Measurements from ENCODE around the gene CEP131.
A peak's percentile ranks its signal among the peaks of the same experiment; 100 is the strongest.

The CEP131 gene

GRCh38 chr17:81238815-81239713 is 16.3 kb upstream of the CEP131 start, which contains the start of the genes NDUFAF8 and TEPSIN (continued):
- no peak for TF ChIP-seq ZNF488 (tag by site-specific recombination; IDR thresholded peaks at IDR 0.05)
- TF ChIP-seq GFI1B (tag by site-specific recombination; IDR thresholded peaks at IDR 0.05): no peak
- no peak for TF ChIP-seq ZNF785 (tag by site-specific recombination; IDR thresholded peaks at IDR 0.05)
- TF ChIP-seq TCF7L2 (IDR thresholded peaks at IDR 0.05; ENCODE audit: borderline replicate concordance, low read depth, low read length): no peak
- TF ChIP-seq ZNF274 (IDR thresholded peaks at IDR 0.05; ENCODE audit: low read length): no peak
- no peak for TF ChIP-seq ZNF274 (tag by site-specific recombination; IDR thresholded peaks at IDR 0.05; ENCODE audit: borderline replicate concordance)
- TF ChIP-seq OVOL3 (tag by site-specific recombination; IDR thresholded peaks at IDR 0.05): no peak
- no peak for TF ChIP-seq ZNF138 (tag by site-specific recombination; IDR thresholded peaks at IDR 0.05; ENCODE audit: borderline replicate concordance)
- TF ChIP-seq ZNF292 (tag by site-specific recombination; IDR thresholded peaks at IDR 0.05; ENCODE audit: borderline replicate concordance, low read depth): no peak
- no peak for TF ChIP-seq ZBTB21 (tag by site-specific recombination; IDR thresholded peaks at IDR 0.05)
- TF ChIP-seq ZNF335 (tag by site-specific recombination; conservative IDR thresholded peaks at IDR 0.05): peak; percentile 98
- TF ChIP-seq ZSCAN23 (tag by site-specific recombination; IDR thresholded peaks at IDR 0.05): no peak
- TF ChIP-seq ZNF354C (tag by site-specific recombination; IDR thresholded peaks at IDR 0.05; ENCODE audit: borderline replicate concordance, low read depth): no peak
- no peak for TF ChIP-seq ZNF449 (tag by site-specific recombination; IDR thresholded peaks at IDR 0.05)
- TF ChIP-seq ZBTB8A (tag by site-specific recombination; IDR thresholded peaks at IDR 0.05): no peak
- peak; percentile 94 for TF ChIP-seq YY2 (tag by site-specific recombination; IDR thresholded peaks at IDR 0.05)
- TF ChIP-seq ZNF140 (tag by site-specific recombination; IDR thresholded peaks at IDR 0.05): no peak
- no peak for TF ChIP-seq ELK4 (IDR thresholded peaks at IDR 0.05; ENCODE audit: borderline replicate concordance, low read depth, low read length)
- no peak for TF ChIP-seq ZNF768 (tag by site-specific recombination; IDR thresholded peaks at IDR 0.05)
- TF ChIP-seq ZFP37 (tag by site-specific recombination; IDR thresholded peaks at IDR 0.05): no peak
- TF ChIP-seq ZNF513 (tag by site-specific recombination; IDR thresholded peaks at IDR 0.05): peak; percentile 25; the same call in 1 of the 2 replicates
- no peak; the same call in 1 of the 2 replicates for TF ChIP-seq ZBTB49 (tag by site-specific recombination; IDR thresholded peaks at IDR 0.05; ENCODE audit: low read depth)
- TF ChIP-seq ZNF707 (tag by site-specific recombination; IDR thresholded peaks at IDR 0.05): no peak
- no peak for TF ChIP-seq ZNF16 (tag by site-specific recombination; IDR thresholded peaks at IDR 0.05; ENCODE audit: low read depth)
- no peak for TF ChIP-seq PRDM6 (tag by site-specific recombination; IDR thresholded peaks at IDR 0.05)
- no peak for TF ChIP-seq ZNF48 (tag by site-specific recombination; IDR thresholded peaks at IDR 0.05)
- no peak for TF ChIP-seq ZNF157 (tag by site-specific recombination; IDR thresholded peaks at IDR 0.05)
- TF ChIP-seq INSM2 (tag by site-specific recombination; IDR thresholded peaks at IDR 0.05): no peak
- TF ChIP-seq ZNF747 (tag by site-specific recombination; IDR thresholded peaks at IDR 0.05): no peak
